Inferior parietal cortex (tissue), 1 donor: Measurements from ENCODE around the gene BZW2.
"Not testable (repeated sequence)": the region's sequence is repeated elsewhere in the genome, so short reads cannot be mapped to it uniquely, and the experiment has no call there.

Experiments
- DNase-seq: peaks from one replicate; pipeline ENCODE4 v3.0.0-alpha.2; 2016; ENCODE audit errors: extremely low spot score

The BZW2 gene

DNA sequence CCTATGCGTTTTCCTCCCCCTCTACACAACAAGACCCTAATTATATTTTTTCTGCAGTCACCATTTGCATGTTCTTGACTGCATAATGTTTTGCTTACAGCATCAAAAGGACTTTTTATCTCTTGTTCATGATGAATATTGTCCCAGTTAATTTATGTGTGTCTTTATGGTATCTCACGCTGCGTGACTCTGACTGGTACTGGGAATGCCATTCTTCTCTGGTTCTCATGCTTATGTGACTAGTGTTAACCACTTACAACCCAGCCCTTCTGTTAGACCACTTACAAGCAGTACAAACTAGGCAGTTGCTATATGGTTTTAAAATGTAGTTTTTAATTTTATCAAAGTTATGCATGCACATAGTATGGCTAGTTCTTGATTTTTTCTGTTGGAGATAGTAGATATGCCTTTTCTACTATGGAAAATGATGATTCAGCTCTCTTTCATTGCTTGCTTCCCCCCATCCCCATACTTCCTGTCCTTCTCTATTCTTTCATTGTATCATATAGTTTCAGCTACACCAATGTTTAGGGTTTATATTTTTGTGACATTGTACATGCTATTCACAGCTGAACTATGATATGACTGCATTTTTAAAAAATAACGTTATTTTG lies 24.9 kb downstream of the BZW2 start:
- DNase-seq, result no peak

DNA sequence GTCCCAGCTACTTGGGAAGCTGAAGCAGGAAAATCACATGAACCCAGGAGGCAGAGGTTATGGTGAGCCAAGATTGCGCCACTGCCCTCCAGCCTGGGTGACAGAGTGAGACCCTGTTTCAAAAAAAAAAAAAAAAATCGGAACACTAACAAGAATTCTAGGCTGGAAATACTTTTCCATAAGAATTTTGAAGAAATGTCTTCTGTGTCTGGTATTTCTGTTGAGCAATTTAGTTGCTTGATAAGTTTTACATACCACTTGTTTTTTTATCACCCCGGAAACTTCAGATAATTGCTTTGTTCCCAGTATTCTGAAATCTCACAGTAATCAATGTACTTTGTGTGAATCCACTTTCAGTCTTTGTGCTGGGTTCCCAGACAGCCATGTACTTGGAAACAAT lies 25.8 kb downstream of the BZW2 start:
- no peak for DNase-seq

DNA sequence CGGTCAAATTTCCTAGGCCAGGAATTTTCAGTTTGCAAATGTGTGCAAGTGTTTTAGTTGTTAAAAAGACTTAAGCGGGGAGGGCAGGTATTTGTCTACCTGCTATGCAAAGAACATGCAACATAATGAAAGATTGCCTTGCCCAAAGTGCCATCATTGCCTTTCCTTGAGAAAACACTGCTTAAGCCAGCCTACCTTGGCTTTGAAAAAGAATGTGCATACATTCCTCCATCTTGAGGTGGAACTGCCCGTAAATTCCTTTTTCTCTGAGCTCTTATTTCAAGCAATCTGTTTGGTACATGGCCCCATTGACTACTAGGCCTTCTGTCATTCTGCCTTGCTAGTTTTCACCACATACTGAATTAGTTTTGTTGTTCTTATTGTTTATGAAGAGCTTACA lies 29.3 kb downstream of the BZW2 start:
- DNase-seq, result no peak

DNA sequence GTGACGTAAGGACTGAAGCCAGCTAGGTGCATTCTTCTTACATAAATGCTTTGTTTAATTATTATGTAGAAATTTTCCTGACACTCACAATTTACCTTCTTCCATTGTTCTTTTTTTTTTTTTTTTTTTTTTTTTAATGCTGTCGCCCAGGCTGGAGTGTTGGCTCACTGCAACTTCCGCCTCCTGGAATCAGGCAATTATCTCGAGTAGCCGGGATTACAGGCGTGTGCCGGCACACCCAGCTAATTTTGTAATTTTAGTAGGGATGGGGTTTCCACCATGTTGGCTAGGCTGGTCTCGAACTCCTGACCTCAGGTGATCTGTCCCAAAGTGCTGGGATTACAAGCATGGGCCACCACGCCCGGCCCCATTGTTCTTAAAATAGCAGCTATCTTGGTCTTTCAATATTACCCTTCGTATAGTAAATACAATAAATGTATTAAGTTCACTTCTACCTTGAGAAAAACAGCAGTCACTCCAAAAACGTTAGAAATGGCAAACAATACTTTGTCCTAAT lies 32.1 kb downstream of the BZW2 start:
- DNase-seq, result no peak

DNA sequence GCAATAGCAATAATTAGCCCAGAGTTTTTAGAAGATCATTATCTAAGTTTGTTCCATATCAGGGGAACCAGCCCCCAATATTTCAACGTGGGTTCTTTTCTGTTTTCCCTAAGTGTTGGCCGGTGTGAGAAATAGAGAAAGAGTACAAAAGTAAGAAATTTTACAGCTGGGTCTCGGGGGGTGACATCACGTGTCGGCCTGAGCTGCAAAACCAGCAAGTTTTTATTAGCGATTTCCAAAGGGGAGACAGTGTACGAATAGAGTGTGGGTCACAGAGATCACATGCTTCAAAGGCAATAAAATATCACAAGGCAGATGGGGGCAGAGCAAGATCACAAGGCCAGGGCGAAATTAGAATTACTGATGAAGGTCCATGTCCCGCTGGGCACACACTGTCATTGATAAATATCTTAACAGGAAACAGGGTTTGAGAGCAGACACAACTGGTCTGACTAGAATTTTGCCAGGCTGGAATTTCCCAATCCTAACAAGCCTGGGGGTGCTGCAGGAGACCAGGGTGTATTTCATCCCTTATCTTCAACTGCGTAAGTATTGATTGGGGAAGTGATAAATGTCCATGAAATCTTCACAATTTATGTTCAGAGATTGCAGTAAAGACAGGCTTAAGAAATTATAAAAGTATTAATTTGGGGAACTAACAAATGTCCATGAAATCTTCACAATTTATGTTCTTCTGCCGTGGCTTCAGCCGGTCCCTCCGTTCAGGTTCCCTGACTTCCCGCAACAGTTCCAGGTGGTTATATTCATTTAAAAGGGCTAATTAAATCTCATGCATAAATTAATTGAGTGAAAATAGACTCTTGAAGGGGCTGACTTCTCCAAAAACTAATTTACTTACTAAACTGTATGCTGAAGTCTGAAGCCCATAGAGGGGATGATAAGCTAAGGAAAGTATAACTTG lies 32.9 kb downstream of the BZW2 start:
- DNase-seq, result not testable (repeated sequence)

DNA sequence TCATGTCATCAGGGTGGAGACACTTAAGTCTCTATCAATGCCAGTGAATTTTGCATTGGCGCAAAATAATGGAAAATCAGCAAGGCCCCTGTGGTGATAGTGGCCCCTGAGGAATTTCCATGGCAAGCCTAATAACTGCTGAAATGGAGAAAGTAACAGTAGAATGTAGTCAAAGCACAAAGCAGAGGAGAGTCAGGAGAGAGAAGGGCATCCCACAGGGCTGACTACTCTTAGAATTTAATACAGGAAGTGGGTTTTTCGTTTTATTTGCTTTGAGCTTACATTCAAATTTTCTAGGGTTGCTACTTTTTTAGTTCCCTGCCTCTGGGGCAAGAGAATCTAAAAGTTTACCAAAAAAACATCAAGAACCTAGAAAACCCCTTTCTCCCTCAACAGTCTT lies 39.0 kb downstream of the BZW2 start:
- no peak for DNase-seq

DNA sequence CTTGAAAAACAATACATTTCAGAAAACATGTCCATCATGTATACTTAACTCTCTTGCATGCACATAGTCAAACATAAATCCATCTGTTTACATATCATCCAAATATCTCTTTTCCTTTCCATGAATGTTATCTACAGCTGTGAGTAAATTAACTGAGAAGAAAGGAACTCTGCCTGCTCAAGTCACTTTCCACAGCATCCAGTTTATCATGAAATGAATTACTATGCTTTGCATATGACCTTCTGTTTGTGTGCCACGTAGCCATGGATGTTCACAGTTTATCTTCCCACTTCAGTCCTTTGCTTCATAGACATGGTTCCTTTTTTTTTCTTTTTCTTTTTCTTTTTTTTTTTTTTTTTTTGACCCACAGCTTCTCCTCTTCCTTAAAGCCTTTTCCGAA lies 39.6 kb downstream of the BZW2 start:
- no peak for DNase-seq

DNA sequence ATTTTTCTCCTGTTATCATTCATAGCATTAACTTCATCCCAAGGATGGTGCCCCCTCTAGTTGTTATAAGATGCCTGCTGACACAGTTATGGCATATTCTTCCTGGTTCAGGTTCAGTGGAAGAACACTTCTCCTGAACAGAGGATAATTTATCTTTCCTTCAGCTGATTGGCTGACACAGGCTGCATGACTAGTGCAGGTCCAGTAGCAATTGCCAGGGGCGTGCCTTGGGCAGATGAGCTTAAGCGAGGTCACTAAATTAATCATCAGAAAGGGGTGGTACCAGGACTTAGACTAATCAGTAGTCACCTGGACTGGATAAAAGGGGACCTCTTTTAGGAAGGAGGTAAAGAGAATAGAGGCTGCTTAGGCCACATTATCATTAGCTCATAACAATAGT lies 42.3 kb downstream of the BZW2 start:
- no peak for DNase-seq

DNA sequence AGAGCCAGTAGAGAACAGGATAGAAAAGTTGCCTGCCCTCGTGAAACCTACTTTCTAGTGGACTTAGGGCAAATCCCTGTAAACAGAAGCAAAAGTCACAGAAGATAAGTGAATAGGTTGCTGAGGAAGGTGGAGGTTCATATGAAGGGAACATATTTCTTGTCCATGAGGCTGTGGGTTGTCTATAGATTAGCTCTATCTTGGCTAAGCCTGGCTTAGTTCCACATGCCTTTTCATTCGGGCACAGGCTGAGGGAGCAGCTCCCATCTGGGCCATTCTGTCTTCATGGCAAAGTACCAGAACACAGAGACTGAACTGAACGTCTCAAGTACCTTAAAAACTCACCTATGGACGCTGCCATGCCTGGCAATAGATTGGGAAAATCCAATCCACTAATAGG lies 45.3 kb downstream of the BZW2 start:
- no peak for DNase-seq

DNA sequence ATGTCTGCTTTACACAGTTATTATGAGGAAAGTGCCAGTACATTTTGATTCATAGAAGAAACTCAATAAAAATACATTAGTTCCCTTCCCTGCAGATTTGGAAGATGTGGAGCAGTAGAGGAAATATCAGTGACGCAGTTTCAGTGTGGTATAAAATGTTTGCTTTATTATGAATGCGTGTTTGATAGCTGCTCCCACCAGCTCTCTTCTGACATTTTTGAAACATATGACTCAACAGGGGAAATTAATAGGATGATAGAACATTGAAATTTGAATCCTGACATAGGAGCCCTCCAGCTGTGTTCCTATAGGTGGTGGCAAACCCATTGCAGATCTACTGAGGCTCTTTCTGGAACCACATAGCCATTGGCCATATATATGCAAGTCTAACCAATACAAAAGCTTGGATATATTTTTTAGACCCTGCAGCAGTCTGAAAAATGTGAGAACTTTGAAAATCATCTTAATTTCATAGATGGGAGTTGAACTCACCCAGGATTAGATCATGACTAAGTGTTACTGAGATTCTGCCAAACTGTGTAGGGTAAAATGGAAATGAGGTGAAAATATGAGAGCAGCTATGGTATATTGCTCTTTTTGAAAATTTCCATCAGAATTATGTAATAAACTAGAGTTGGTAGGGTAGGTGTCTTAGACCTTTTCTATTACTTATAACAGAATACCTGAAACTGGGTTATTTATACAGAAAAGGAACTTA lies 47.8 kb downstream of the BZW2 start:
- peak; percentile 58 for DNase-seq

DNA sequence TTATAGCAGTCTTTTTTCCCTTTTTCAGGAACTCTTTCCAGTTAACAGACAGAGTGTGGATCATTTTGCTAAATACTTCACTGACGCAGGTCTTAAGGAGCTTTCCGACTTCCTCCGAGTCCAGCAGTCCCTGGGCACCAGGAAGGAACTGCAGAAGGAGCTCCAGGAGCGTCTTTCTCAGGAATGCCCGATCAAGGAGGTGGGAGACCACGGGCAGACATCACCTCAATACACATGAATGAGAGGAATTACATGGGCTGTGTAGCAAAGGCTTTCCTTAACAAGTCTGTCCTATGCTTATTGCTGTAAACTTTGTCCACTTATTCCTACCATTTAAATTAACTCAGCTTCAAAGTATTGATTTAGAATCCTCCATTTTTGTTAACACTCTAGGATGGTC lies 48.8 kb downstream of the BZW2 start:
- DNase-seq, result no peak

DNA sequence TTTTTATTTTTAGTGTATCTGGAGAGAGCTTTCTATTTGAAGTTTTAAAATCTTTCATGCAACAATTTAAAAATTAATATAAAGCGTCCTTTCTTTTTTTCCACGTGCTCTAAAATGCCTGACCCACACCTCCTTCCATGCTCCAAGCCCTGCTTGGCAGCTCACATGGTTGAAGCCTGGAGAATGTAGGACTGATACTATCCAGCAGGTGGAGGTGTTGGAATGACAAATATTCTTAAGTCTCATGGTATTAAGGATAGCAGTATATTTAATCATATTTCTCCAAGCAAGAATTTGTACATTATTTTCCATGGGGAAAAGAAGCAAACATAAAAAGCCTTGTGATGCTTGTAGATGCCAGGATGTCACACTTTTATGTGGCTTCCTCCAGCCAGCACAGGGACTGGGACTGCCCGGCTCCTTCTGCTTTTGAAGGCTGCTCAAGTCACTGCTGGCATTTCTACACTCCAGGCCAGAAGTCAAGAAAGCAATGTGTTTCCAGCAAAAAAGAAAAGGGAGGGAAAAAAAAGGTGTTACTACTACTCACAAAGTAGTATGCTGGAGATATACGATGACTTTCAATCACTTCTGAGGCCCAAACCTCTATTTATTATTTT lies 49.7 kb downstream of the BZW2 start:
- peak; percentile 69 for DNase-seq

DNA sequence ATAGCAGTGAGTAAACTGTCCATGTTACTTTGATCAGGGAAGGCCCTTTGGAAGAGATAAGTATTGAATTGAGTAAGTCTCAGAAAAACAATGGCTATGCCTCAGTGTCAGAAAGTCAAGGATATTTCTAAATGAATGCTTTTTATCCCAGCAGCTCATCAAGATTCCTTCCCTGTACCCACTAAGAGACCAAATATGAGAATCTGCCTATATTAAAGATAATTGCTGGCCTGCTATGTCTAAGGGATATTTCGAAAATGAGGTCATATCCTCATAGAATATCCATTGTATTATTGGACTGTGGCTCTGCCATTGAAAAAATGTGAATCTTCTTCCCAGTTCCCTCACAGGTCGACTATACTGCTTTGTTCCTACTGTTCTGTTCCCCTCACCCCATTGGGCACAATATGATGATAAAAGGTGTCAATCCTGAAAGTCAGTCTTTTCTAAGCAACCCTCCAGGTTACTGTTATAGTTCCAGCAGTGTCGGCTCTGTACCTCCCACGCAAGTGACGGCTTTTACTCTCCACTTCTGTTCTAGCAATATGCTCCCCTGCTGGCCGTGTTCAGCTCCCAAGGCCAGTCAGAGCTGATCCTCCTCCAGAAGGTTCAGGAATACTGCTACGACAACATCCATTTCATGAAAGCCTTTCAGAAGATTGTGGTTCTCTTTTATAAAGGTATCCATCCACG lies 51.7 kb downstream of the BZW2 start:
- DNase-seq, result no peak

DNA sequence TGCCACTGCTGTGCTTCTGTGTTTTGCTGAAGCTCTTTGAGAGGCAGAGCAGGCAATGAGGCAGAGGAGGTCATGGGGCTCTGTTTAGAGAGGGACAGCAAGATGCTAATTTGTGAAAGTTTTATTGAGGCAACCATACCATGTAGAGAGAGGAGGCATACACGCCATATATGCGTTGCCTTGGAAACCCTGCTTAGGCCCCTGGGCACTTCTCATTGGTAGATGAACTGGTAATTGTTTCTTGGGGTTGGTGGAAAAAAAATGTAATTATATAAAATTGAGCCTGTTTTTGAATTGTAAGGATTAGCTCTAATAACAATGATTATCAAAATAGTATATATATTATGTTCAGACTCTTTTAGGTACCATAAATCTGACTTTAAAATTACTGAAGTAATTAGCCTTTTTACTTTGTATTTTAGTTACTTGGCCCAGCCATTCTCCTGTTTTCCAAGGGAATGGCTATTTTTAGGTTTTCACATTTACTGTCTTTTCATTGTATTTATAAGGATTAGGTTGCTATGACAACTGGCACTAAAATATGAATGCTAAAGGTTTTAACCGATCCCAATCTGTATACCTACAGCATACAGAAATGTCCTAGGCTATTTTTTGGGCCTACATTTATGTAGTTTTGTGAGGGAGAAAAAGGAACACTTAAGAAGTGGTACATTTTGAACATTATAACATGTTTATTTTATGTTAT lies 52.4 kb downstream of the BZW2 start:
- no peak for DNase-seq

DNA sequence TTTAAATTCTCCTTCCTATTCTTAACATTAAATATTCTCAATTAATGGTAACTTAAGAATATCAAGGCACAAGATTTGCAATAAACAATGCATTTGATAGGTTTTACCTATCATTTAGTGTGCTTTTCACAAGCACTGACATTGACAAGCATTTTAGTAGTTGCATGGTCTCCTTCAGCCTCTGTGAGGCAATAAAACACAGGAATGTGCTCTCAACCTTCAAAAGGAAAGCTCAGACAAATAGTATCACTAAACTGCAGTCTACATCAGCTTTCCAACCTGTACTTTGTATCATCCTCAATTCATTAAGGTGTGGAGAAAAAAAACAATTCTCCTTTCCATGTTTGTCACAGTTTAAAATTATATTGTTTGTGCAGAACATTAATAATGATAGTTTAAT lies 56.5 kb downstream of the BZW2 start:
- no peak for DNase-seq

DNA sequence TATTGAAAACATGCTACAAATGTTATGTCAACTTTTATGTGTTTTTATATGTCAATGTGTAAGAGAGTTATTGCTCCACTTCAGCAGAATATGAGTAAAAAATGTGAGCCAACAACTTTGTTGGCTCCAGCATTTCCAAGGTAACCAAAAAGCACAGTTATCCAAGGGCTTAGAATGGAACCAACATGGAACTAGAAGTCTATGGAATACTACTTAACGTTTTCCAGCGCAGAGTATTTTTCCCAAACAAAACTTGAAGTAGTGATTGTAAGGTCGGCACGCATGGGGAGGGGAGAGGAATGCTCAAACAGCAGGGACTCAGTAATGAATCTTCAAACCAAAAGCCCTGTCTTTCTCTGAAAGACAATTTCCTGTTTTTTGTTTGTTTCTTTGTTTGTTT lies 62.5 kb downstream of the BZW2 start:
- no peak for DNase-seq

DNA sequence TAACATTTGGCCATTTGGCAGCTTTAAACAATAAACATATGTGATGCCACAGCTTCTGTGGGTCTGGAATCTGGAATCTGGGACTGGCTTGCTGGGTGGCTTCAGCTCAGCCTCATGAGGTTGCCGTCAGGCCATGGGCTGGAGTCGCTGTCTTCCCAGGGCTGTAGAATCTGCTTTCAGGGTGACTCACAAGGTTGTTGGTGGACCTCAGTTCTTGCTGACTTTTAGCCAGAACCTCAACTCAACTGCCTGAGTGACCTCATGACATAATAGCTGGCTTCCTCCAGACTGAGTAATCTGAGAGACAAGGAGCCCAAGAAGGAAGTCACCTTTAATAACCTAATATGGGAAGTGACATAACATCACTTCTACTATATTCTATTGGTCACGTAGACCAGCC lies 63.0 kb downstream of the BZW2 start:
- DNase-seq, result no peak

DNA sequence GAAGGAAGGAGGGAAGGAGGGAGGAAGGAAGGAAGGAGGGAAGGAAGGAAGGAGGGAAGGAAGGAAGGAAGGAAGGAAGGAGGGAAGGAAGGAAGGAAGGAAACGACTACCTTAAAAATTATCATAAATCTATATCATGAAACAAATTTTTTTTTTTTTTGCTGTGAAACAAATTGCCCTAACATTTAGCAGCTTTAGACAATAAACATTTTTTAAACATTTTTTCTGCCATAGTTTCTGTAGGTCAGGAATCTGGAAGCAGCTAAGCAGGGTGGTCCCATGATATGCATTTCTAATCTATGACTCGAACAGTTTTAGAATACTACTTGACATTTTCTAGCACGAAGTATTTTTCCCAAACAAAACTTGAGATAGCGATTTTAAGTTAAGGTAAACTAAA lies 64.7 kb downstream of the BZW2 start:
- no peak for DNase-seq

DNA sequence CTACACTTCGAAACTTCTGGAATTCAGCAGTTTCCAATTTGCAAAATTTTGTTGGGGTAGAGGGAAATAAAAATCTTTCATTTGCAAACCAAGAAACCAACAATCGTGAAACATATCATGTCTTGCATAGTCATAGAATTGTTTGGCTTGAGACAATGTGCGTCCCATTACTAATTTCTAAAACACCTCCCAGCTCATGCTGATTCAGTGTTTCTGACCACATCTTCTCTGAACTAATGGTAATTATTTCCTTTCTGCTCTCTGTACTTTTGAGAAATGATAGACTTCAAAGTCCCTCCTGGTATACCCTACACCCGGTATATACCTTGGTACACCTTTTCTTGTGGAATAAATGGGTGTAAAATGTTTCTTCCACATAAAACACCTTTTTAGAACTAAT lies 65.7 kb downstream of the BZW2 start:
- DNase-seq, result no peak

DNA sequence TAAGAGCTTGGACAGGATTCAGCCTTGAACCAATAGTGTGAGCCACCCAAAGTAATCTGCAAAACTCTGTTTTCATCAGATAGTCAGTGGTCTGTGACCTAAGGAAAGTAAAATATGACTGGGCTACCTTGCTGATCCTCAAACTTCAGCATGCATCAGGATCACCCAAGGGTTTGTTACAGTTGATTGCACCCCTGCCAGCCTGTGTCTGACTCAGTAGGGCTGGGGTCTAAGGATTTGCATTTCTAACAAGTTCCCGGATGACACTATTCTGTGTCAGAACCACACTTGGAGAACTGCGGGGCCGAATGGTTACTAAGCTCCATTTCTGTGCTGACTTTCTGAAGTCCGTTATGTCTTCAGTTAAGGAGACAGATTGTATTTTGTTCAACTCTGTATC lies 66.9 kb downstream of the BZW2 start:
- no peak for DNase-seq

DNA sequence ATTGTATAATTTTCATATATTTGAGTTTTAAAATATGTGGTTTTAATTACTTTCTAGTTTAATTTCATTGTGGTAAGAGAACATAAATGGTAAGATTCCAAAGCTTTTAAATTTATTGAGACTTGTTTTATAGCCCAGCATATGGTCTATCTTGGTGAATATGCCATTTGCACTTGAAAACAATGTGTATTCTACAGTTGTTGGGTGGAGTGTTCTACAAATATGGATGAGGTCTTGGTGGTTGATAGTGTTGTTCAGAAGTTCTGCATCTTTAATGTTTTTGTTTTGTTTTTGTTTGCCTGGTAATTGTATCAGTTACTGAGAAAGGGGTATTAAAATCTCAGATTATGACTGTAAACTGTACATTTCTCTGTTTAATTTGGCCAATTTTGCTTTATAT lies 69.9 kb downstream of the BZW2 start:
- DNase-seq, result no peak
